Loucy (cell line): Measurements from ENCODE around the gene EPHA6.

Source experiments
- CTCF ChIP-seq: fragments of 200-600 bp; sonication (generic); conservative IDR thresholded peaks from 2 replicates; pipeline ENCODE4 v1.5.1; 2014; ENCODE audit warnings: mild to moderate bottlenecking, antibody characterized with exemption, low read length
- EZH2phosphoT487 ChIP-seq: fragments of 200-600 bp; IDR thresholded peaks from 2 replicates; pipeline ENCODE4 v1.6.1; 2018; ENCODE audit warnings: antibody characterized with exemption, mild to moderate bottlenecking, moderate library complexity, borderline replicate concordance

GRCh38 chr3:97001611-97002010 lies 187.2 kb downstream of the EPHA6 start:
- TF ChIP-seq CTCF = no peak
- TF ChIP-seq EZH2phosphoT487 = no peak
